HG03342 (cell line): Measurements from ENCODE around the gene FOXL2NB.

Experiments
- ATAC-seq: cut with Tn5 transposase; IDR thresholded peaks from one replicate; pipeline ENCODE4 v1.9.1; 2021; ENCODE audit warnings: mild to moderate bottlenecking, moderate library complexity; ENCODE audit not compliant: unreplicated experiment

FOXL2NB gene

DNA sequence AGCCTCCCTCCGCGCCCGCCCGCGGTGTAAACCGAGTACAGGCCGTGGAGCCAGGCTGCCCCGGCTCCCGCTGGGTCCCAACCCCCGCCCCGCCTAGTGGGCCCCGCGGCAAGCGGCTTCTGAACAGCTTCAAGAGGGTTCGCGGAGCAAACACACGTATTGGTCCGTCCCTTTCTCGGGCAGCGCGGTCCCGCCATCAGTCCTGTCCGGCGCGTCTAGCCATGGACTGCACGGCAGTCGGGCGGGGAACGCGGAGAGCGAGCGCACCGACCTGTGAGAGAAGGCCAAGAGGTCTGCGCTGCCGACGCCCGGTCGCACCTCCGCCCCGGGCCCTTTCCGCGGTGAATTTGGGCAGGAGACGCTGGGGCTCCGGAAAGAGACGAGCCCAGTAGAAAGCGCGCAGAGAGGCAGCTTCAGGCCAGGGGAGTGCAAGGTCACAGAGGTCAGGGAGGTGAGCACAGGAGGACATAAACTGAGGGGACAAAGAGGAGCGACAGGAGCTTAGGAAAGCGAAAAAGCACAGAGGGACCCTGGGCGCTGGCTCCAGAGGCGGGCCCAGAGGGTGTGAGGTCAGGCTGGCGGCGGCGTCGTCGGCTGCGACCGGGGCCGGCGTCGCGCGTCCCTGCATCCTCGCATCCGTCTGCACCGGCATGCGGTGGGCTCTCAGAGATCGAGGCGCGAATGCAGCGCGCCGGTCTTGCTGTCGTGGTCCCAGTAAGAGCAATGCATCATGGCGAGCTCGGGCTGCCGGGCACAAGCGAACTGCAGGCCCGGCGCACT lies 1.9 kb upstream of the FOXL2NB start:
- no peak for ATAC-seq

DNA sequence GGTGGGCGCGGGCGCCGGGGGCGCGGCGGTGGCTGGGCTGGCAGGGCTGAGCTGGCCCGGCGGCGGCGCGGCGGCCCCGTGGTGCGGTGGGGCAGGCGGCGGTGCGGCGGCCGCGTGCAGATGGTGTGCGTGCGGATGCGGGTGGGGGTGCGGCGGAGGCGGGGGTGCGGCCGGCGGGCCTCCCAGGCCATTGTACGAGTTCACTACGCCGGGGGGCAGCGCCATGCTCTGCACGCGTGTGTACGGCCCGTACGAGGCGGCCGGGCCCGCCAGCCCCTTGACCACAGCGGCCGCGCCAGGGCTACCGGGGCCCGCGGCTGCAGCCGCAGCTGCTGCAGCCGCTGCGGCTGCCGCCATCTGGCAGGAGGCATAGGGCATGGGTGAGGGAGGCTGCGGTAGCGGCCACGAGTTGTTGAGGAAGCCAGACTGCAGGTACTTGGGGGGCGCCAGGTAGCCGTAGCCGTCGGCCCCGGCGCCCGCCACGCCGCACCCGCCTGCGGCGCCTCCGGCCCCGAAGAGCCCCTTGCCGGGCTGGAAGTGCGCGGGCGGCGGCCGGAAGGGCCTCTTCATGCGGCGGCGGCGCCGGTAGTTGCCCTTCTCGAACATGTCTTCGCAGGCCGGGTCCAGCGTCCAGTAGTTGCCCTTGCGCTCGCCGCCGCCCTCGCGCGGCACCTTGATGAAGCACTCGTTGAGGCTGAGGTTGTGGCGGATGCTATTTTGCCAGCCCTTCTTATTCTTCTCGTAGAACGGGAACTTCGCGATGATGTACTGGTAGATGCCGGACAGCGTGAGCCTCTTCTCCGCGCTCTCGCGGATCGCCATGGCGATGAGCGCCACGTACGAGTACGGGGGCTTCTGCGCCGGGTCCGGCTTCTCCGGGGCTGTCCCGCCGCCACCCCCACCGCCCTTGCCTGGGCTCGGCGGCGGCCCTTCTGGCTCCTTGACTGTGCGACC lies 1.0 kb upstream of the FOXL2NB start:
- ATAC-seq: no peak

DNA sequence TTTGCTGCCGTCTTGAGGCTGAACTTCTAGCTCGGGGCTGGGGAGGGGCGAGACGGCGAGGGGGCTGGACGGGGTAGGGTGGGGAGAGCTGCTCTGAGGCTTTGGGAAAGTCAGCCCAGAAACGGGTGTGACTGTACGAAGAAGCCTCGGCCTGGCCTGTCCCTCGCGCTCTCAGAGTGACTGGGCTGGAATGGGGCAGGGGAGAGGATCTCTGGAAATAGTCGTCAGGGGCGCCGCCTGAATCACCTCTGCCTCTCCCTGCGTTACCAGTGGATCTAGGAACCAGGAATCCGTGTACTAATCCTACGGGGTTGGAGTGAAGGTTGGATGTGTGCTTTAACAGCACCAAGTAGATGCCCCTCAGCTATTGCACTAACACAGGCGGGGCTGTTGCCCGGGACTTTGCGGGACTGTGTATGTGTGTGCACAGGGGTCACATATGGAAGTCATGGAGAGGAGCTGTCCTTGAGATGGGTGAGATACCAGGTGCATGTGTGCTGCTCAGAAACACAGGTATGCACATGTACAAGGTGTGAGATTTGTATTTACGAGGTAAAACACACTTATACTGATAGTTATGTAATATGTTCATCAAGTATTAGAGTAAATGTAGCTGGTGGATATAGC lies 591 bp downstream of the FOXL2NB start:
- ATAC-seq: no peak

DNA sequence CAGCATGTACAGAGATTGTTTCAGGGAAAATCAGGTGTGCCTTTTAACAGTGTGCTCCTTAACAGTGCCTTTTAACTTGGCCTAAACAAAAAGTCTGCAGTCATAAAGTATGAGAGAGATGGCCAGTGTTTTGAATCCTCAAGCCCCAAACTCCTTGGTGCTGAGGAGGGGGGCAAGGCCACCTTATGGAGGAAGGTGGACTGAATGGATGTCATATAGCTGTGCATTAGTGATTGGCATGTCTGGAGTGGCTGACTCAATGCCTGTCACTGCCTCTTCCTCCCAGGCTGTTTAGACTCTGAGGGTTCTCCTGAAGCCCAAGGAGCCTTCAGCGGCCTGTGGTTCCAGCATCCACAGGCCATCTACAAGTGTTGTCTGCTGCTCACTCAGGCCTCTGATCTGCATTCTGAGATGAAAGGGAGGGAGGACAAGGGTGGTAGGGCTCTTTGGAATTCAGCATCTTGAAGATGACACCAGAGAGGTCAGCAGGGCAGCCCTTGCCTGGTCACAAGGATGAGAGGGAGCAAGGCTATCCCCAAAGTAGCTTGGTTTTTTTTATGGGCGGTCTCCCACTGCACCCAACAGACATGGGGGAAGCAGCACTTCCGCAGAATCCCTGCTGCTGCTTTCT lies 1.5 kb downstream of the FOXL2NB start:
- no peak for ATAC-seq

DNA sequence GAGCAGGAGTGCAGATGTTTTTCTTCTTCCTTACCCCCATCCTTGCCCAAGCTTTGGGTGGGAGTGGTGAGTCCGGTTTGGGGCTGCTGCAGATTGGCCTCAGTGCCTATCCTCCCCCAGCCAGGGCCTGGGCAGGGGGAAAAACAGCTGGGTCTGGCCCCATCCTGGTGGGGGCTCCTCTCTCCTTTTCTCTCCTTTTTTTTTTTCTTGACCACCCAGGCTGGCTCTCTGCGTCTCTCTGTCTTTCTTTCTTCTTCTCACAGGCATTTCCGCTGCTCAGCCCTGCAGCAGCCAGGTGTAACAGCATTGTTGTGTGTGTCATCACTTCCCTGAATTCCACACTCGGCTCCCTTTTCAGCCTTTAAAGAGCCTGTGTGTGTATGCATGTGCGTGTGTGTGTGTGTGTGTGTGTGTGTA lies 2.0 kb downstream of the FOXL2NB start:
- no peak for ATAC-seq

DNA sequence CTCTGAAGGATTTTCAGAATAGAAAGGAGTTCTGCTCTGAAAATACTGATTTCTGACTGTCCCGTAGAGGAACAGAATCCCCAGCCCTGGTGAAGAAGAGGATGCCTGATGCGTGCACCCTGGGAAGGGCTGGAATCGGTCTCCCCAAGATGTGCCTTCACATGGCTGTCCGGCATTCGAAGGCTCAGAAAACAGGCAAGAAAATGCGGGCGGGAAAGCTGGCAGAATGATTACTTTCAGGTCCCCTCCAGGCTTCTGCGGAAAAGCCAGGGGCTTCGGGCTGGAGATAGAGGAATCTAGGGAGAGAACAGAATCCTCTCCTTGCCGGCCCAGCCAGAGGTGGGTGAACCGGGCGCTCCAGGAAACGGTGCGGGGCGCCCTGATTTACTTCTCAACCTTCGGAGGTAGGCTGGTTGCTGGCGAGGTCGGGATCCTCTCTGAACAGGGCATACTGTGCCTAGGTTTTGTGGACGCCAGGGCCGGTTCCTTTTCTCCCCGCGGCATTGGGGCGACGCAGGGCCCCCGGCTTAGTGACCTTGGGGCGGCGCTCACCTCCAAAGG lies 2.5 kb downstream of the FOXL2NB start:
- no peak for ATAC-seq

DNA sequence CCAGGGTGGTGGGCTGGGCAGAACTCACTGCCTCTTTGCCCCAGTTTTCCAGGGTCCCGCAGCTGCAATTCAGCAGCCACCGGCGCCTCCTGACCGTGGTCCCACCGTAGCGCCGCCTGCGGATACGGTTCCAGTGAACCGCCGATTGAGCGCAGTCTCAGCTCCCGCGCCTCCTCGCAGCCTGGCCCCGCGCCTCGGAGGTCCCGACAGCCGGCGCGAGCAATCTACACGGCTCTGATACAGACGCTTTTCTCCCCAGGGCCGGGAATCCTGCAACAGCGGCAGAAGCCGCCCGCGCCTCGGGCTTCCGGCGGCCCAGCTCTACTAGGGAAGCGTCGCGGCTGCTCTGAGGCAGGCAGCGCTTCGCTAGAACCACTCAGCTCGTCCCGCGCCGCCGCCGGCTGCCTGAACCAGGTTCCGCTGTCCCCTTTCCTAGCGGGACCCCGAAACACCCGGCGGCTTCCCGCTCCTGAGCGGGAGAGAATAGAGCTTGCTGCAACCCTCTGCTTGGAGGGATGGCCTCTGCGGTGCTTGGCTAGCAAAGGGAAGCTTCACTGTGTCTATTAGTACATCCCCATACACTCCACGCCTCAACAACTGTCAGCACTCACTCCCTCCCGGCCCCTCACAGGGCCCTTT lies 3.1 kb downstream of the FOXL2NB start:
- ATAC-seq: no peak

DNA sequence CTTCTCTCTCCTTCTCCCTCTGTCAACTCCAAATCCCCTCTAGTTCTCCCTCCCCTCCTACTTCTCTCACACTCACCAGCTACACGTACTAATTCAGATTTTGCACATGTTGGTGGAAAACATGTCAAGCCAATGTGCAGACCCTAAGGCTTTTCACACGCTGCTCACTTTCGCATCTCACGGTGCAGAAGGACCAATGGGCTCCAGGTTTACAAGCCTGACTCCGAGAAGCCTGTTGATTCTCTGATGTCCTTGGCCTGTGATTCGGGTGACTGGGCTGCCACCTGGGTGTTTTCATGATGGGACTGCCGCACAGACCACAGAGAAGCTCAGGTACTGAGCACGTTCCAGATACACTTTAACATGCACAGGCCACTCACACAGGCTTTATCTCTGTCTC lies 3.7 kb downstream of the FOXL2NB start:
- ATAC-seq: no peak

DNA sequence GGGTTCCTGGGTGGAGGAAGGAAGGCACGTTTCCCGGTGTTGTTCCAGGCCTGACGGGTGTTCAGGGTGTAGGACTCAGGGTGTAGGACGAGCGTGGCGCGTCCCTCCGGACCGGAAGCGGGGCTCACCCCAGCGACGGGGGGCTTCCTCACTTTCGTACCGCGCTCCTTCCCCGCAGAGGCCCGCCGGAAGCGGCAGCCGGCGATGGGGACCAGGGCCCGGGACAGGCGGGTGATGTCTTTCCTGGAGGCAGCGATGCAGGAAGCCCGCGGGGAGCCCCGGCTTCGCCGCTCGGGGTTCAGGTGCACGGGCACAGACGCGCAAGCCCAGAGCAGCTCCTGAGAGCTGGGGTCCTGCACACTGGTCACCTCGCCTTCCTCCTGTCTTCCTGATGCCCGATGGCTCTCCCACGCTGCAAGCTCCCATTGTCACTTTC lies 13.4 kb downstream of the FOXL2NB start:
- no peak for ATAC-seq

DNA sequence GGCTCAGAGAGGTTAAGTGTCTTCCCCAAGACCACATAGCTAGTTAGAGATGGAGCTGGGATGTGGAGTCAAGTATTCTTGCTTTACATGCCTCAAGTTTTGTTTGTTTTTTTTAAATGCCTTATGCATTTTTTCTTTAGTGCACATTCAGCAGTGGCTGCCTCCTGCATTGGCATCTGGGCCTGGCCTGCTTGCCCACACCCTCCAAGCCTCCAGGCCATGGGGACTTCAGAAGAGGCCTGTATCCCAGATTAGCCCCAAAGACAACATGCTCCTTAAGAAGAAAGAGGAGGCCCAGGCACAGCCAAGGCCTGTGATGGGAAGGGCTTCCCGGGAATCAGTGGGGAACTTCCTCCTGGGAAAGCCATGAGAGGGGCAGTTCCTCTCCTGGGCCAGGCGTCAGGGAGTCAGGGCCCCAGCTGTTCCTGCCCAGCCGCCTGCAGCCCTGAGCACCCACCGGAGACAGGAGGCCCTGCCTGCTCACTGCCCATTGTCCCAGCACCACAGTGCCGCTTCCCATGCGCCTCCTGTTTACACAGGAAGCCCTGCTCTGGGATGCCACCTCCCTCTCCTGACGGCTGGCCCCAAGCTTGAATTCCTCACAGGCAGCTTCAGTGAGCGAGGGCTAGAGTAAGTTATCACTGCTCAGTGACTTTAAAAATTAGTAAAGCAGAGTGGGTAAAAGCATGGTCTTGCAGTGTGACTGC lies 16.0 kb downstream of the FOXL2NB start:
- ATAC-seq: no peak

DNA sequence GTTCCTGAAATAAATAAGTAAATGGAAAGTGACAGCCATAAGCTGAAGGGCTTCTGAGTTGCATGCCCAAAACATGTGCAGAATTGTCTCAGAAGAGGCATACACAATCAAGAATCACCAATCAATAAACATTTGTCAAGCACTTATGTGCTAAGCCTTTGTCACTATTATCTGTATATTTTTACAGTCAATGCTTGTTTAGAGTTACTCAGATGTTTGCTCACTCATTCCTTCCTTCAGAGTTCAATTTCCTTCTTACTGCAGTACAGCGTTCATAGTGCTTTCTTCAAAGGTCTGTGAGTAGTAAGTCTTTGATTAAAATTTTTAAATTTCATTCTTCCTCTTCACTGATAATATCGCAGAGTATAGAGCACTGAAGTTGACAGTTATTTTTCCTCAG lies 17.2 kb downstream of the FOXL2NB start:
- no peak for ATAC-seq

DNA sequence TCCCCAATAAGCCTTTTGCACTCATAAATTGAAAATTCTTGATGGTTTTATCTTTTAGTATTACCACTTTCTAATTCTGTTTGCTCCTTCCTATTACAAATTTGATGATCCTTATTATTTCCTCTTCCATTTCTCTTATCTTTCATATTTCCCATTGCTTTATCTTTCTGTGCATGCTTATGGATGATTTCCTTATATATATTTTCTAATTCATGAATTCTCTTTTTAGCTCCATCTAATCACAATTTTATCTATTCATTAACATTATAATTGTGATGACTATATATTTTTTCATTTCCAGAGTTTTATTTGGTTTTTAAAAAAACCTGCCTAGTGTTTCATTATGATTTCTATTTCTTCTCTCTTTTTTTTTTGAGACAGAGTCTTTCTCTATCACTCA lies 17.9 kb downstream of the FOXL2NB start:
- ATAC-seq: no peak

DNA sequence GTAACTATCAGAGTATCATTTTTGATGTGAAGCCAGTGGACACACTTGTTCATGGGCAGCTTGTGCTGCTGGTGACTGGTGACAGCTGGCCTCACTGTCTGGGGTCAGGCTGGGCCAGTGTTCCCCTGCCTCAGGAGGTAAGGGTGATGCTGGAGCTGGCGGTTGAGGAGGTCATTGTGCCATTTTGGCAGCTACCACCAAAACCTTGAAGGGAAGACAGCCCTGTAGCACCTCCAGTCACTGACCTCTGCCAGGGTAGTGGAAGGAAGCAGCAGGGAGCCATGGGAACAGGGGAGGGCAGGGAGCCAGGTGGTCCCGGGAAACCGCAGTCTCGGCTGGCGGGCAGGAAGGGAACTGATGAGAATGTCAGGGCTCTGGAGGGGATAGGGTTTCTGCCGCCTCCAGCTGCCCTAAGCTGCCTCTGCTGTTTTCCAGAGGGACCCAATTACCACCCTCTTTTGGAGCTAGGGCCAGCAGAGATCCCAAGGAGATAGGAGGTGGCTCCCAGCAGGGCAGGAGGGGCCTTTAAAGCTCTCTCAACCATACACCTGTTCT lies 24.8 kb downstream of the FOXL2NB start:
- ATAC-seq: no peak

DNA sequence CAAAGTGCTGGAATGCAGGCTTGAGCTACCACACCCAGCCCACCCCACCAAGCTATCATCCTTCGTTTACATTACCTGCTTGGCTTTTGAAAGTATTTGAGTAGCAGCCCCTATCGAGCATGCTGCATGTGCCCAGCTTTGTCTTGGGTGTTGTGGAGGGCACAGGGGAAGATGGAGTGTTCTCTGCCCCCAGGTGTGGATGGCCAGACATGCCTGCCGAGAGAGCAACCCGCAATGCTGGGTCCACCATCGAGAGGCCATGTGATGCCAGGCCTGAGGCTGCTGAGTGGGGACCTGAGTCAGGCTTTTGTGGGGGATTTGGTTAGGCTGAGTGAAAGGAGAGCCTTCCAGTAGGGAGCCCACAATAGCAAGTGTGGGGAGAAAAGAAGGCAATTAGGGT lies 25.9 kb downstream of the FOXL2NB start:
- ATAC-seq: no peak

DNA sequence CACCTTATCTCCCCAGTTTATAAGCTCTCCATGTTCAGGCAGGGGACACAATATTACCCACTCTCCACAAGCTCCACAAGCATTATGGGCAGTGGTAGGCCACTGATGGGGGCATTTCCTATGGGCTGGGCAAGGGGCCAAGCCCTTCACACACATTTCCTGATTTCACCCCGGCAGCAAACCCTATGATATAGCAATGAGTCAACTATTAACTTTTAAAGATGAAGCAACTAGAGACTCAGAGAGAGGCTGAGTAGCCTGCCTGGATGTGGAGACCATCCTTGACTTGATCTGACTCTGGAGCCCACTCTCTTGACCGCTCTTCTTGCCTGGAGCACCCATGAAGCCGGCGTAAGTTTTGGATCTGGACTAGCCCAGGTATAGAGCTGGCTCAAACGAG lies 27.4 kb downstream of the FOXL2NB start:
- no peak for ATAC-seq

DNA sequence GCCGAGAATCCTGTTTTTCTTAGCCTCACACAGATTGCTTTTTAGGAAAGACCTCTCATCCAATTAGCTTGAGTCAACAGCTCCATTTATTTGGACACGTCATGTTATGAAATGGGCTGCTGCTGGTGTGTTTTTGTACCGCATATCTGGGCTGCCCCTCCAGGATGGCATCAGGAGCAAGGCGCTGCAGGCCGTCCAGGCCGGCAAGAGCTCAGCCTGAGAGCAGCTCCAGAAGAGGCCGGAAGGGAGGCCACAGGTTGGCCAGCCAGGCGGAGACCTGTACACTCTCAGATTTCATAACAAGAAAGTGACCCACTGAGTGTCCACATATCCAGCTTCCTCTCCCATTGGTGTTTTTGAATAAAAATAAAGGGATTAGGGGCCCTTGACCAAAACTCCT lies 28.3 kb downstream of the FOXL2NB start:
- no peak for ATAC-seq

DNA sequence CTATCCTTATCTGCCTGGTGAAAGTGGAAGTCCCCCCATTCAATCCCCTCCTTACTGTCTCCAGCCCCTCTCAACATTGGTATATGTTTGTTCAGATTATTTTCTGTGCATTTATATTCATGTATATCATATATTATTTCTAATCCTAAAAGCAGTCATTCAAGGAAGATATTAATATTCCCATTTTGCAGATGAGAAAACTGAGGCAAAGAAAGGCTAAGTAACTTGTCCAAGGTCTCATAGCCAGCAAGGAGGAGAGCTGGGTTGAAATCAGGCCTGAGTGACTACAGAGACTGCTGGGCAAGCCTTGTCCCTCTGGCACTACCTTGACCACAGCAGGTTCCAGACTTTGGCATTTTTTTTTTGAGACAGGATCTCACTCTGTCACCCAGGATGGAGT lies 29.0 kb downstream of the FOXL2NB start:
- ATAC-seq: no peak

DNA sequence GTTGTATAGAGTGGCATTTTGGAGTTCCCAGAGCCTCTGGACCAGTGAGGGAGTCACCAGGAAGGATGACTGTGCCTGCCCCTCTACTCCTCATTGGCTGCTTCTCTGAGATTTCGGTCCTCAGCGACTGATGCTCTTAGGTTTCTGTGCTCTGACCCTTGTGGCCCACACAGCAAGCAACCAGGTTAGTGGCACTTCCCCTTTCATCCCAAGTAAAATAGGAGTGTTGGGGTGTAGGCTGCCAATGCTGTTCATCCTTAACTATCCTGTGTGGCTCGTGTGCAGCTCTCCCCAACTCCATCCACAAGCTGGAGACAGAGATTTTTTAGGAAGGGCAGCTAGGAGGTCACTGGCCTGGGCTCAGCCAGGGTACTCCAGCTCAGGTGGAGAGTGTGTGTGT lies 37.8 kb downstream of the FOXL2NB start:
- no peak for ATAC-seq

DNA sequence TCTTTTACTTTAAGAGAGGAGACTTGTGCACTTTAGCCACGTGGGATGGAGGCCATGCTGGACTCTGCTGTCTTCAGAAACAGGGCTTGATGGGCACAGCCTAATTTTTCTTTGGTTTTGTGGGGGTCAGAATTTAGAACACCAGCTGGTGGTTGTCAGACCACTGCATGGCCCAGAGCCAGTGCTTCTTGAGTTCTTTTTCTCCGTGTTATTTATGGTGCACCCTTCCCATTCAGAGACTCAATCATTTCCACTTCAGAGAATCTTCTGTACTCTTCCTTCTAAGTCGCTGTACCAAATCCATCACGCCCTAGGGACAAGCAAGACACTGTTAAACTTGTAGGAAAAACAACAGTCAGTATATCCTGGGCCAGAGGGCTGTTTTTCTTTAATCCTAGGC lies 38.9 kb downstream of the FOXL2NB start:
- no peak for ATAC-seq
